T1000 (cell line): Measurements from ENCODE around the gene ZNF394.

ENCODE experiments used
- DNase-seq: peaks from one replicate; lab custom pipeline; 2025; ENCODE audit warnings: mixed read lengths; lab: John Stamatoyannopoulos, UW

The ZNF394 gene

GRCh38 chr7:99449326-99449725 lies 50.8 kb downstream of the ZNF394 start:
- DNase-seq, result no peak

GRCh38 chr7:99448855-99449254 lies 51.2 kb downstream of the ZNF394 start:
- no peak for DNase-seq

- no peak for DNase-seq
These were observed 52.1 kb downstream of the ZNF394 start for GRCh38 chr7:99447943-99448342.

GRCh38 chr7:99446096-99446495 lies 54.0 kb downstream of the ZNF394 start:
- no peak for DNase-seq
